Glomerular visceral epithelial cell (primary cell): ENCODE results near the gene USF2.
"Not testable (repeated sequence)": the region's sequence is repeated elsewhere in the genome, so short reads cannot be mapped to it uniquely, and the experiment has no call there.

Experiments used
- DNase-seq: peaks from one replicate; pipeline ENCODE4 v3.0.0-alpha.2; 2016; ENCODE audit errors: extremely low spot score

The USF2 gene

GRCh38 chr19:35284153-35285094, 15.7 kb downstream of the USF2 start:
- DNase-seq, result no peak

- no peak for DNase-seq
Measured at GRCh38 chr19:35285095-35285449, 16.3 kb downstream of the USF2 start.

GRCh38 chr19:35285465-35285864, 16.7 kb downstream of the USF2 start:
- not testable (repeated sequence) for DNase-seq

GRCh38 chr19:35286101-35286500, 17.3 kb downstream of the USF2 start:
- not testable (repeated sequence) for DNase-seq

- no peak for DNase-seq
Measured at GRCh38 chr19:35287713-35288112, 19.0 kb downstream of the USF2 start.

GRCh38 chr19:35288331-35288730, 19.6 kb downstream of the USF2 start:
- DNase-seq, result no peak

GRCh38 chr19:35288906-35289305, 20.1 kb downstream of the USF2 start:
- no peak for DNase-seq

- DNase-seq, result no peak
Measured at GRCh38 chr19:35290381-35291127, 21.8 kb downstream of the USF2 start.

- no peak for DNase-seq
Measured at GRCh38 chr19:35291259-35291658, 22.5 kb downstream of the USF2 start.

- DNase-seq, result no peak
Measured at GRCh38 chr19:35291916-35292315, 23.2 kb downstream of the USF2 start, which contains the start of gene MAG. MAG (plus strand) TSS chr19:35292161; CDS start chr19:35295409, 3,248 bp downstream.

GRCh38 chr19:35292421-35293362, 23.9 kb downstream of the USF2 start:
- DNase-seq, result no peak

- DNase-seq, result no peak
Measured at GRCh38 chr19:35293363-35293739, 24.6 kb downstream of the USF2 start.

GRCh38 chr19:35293808-35294207, 25.0 kb downstream of the USF2 start:
- DNase-seq, result no peak

- no peak for DNase-seq
Measured at GRCh38 chr19:35294328-35294727, 25.6 kb downstream of the USF2 start.

- no peak for DNase-seq
Measured at GRCh38 chr19:35294859-35295791, 26.4 kb downstream of the USF2 start.

- no peak for DNase-seq
Measured at GRCh38 chr19:35295792-35296462, 27.2 kb downstream of the USF2 start.

- DNase-seq, result no peak
Measured at GRCh38 chr19:35296644-35297514, 28.1 kb downstream of the USF2 start.

- no peak for DNase-seq
Measured at GRCh38 chr19:35297515-35297848, 28.7 kb downstream of the USF2 start.

- DNase-seq, result no peak
Measured at GRCh38 chr19:35297922-35298321, 29.2 kb downstream of the USF2 start.
